Mesenchymal stem cell (in vitro differentiated cells and primary cell): ENCODE data around the gene NFKB2.

ENCODE experiments used
- DNase-seq: peaks from one replicate; pipeline ENCODE4 v3.0.0-alpha.2; 2013
- H2AFZ ChIP-seq: one replicate; pipeline ENCODE4 v1.6.1; 2013; ENCODE audit warnings: low read depth, mild to moderate bottlenecking, control low read depth, inconsistent platforms, low read length, moderate library complexity
- H2AK5ac ChIP-seq: 2 replicates; pipeline ENCODE4 v1.6.1; 2013; ENCODE audit warnings: low read length, moderate library complexity, mild to moderate bottlenecking, inconsistent platforms; ENCODE audit not compliant: severe bottlenecking
- H2BK120ac ChIP-seq: one replicate; pipeline ENCODE4 v1.6.1; 2013; ENCODE audit warnings: low read depth, mild to moderate bottlenecking, inconsistent platforms, low read length, moderate library complexity
- H2BK12ac ChIP-seq, 2 experiments: one replicate each; pipeline ENCODE4 v1.6.1; 2013; ENCODE audit warnings: inconsistent platforms in 2 of 2, low read length in 2 of 2, mild to moderate bottlenecking in 2 of 2, moderate library complexity in 2 of 2, control low read depth in 1 of 2
- H2BK15ac ChIP-seq: one replicate; pipeline ENCODE4 v1.6.1; 2013; ENCODE audit warnings: mild to moderate bottlenecking, low read depth, inconsistent platforms; ENCODE audit not compliant: poor library complexity, severe bottlenecking
- H2BK5ac ChIP-seq: 2 replicates; pipeline ENCODE4 v1.6.1; 2013; ENCODE audit warnings: low read depth, mild to moderate bottlenecking, low read length, control low read depth, inconsistent platforms; ENCODE audit not compliant: poor library complexity, severe bottlenecking
- H3K14ac ChIP-seq, 2 experiments: one replicate each; pipeline ENCODE4 v1.6.1; 2013; ENCODE audit warnings: inconsistent platforms in 2 of 2, low read length in 2 of 2, control low read depth in 1 of 2, mild to moderate bottlenecking in 1 of 2, moderate library complexity in 1 of 2
- H3K18ac ChIP-seq, 2 experiments: one replicate each; pipeline ENCODE4 v1.6.1; 2013; ENCODE audit warnings: inconsistent platforms in 2 of 2, low read length in 2 of 2, control low read depth in 1 of 2, low read depth in 1 of 2, mild to moderate bottlenecking in 1 of 2
- H3K23ac ChIP-seq, 2 experiments: one replicate each; pipeline ENCODE4 v1.6.1; 2013; ENCODE audit warnings: inconsistent platforms in 2 of 2, low read length in 2 of 2, mild to moderate bottlenecking in 2 of 2, moderate library complexity in 2 of 2, control low read depth in 1 of 2
- H3K27ac ChIP-seq: 2 replicates; pipeline ENCODE4 v1.5.1; 2013; ENCODE audit warnings: mild to moderate bottlenecking, moderate library complexity, low read length, control low read depth, inconsistent platforms; ENCODE audit not compliant: poor library complexity, severe bottlenecking
- H3K27me3 ChIP-seq, 2 experiments: 2 replicates each; pipeline versions ENCODE4 v1.6.1 to v1.7.0; 2013; ENCODE audit warnings: low read length in 2 of 2, mild to moderate bottlenecking in 2 of 2, moderate library complexity in 2 of 2, control low read depth in 1 of 2, inconsistent platforms in 1 of 2; ENCODE audit not compliant: control insufficient read depth in 1 of 2, insufficient read depth in 1 of 2
- H3K36me3 ChIP-seq, 2 experiments: 2 replicates each; pipeline versions ENCODE4 v1.6.1 to v1.7.0; 2013; ENCODE audit warnings: low read length in 2 of 2, control low read depth in 1 of 2, inconsistent platforms in 1 of 2, low read depth in 1 of 2, mild to moderate bottlenecking in 1 of 2; ENCODE audit not compliant: insufficient read depth in 2 of 2, control insufficient read depth in 1 of 2
- H3K4ac ChIP-seq, 2 experiments: one replicate each; pipeline ENCODE4 v1.6.1; 2013; ENCODE audit warnings: inconsistent platforms in 2 of 2, low read length in 2 of 2, mild to moderate bottlenecking in 2 of 2, moderate library complexity in 2 of 2, control low read depth in 1 of 2, low read depth in 1 of 2
- H3K4me1 ChIP-seq: 2 replicates; pipeline ENCODE4 v1.6.1; 2013; ENCODE audit warnings: low read depth, low read length, control low read depth; ENCODE audit not compliant: control insufficient read depth, insufficient read depth
- H3K4me2 ChIP-seq: 2 replicates; pipeline ENCODE4 v1.6.1; 2013; ENCODE audit warnings: low read length, mild to moderate bottlenecking, inconsistent platforms; ENCODE audit not compliant: poor library complexity, severe bottlenecking
- H3K4me3 ChIP-seq, 2 experiments: 2 replicates each; pipeline versions ENCODE4 v1.5.1 to v1.7.0; 2013; ENCODE audit warnings: low read length in 2 of 2, mild to moderate bottlenecking in 2 of 2, control low read depth in 1 of 2, low read depth in 1 of 2; ENCODE audit not compliant: insufficient read depth in 1 of 2
- H3K79me1 ChIP-seq: replicated peaks from 2 replicates; pipeline ENCODE4 v1.6.1; 2013; ENCODE audit warnings: mild to moderate bottlenecking, control low read depth, low read length, inconsistent platforms; ENCODE audit not compliant: poor library complexity, severe bottlenecking
- H3K9ac ChIP-seq: 2 replicates; pipeline ENCODE4 v1.7.0; 2013; ENCODE audit warnings: mild to moderate bottlenecking, low read length, moderate library complexity
- H3K9me3 ChIP-seq: 2 replicates; pipeline ENCODE4 v1.7.0; 2013; ENCODE audit warnings: mild to moderate bottlenecking, low read length; ENCODE audit not compliant: control insufficient read depth
- H4K8ac ChIP-seq: one replicate; pipeline ENCODE4 v1.6.1; 2013; ENCODE audit warnings: inconsistent platforms, mild to moderate bottlenecking, low read length, moderate library complexity
- H4K91ac ChIP-seq: one replicate; pipeline ENCODE4 v1.6.1; 2013; ENCODE audit warnings: mild to moderate bottlenecking, low read length, inconsistent platforms
- WGBS: methylation state at CpG from one replicate; pipeline ENCODE4 v1.1.7; 2013; ENCODE audit warnings: mixed read lengths; 5-methylcytosine and 5-hydroxymethylcytosine counted together

The NFKB2 gene

DNA sequence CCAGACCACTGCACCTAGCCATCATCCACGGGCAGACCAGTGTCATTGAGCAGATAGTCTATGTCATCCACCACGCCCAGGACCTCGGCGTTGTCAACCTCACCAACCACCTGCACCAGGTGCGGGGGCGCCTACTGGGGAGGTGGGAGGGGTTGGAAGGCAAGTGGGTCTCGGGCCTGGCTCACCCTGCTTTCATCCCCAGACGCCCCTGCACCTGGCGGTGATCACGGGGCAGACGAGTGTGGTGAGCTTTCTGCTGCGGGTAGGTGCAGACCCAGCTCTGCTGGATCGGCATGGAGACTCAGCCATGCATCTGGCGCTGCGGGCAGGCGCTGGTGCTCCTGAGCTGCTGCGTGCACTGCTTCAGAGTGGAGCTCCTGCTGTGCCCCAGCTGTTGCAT is 4.6 kb downstream of the NFKB2 start:
- Histone ChIP-seq H2BK5ac (no peak overlapping the region), H3K14ac (no peak overlapping the region), H2AK5ac (peak overlapping the region; percentile 54), H3K9ac (peak overlapping the region; percentile 76), H3K4me2 (peak overlapping the region; percentile 73), H2AFZ (no peak overlapping the region), H3K9me3 (no peaks in the 10 kb centered on the region), H4K91ac (peak overlapping the region; percentile 86), H2BK120ac (no peak overlapping the region), H3K79me1 (peaks cover 23% of the 10 kb centered on the region), H3K27ac (no peak overlapping the region), H3K18ac (peak overlapping the region in 1 of 2 experiments; percentile 70), H3K4ac (peak overlapping the region; percentile 22 to 61), H3K4me1 (peaks cover 61% of the 10 kb centered on the region), H2BK15ac (peak overlapping the region; percentile 68), H3K4me3 (no peak overlapping the region), H3K36me3 (peaks cover 31 to 71% of the 10 kb centered on the region in 2 experiments), H4K8ac (peak overlapping the region; percentile 96), H3K27me3 (no peaks in the 10 kb centered on the region), H3K23ac (no peak overlapping the region), H2BK12ac (peak overlapping the region in 1 of 2 experiments; percentile 51)
- 91% methylated on average over 16 of the region's 17 CpGs for WGBS
- no peak for DNase-seq

GRCh38 chr10:102400598-102401341 is 5.3 kb downstream of the NFKB2 start:
- Histone ChIP-seq H2BK15ac (no peak overlapping the region), H2AFZ (no peak overlapping the region), H3K27ac (no peak overlapping the region), H3K4ac (no peak overlapping the region), H4K8ac (no peak overlapping the region), H3K4me3 (no peak overlapping the region), H3K27me3 (peaks cover 5 to 6% of the 10 kb centered on the region in 2 experiments), H2BK12ac (no peak overlapping the region), H3K14ac (no peak overlapping the region), H3K4me1 (peaks cover 61% of the 10 kb centered on the region), H3K79me1 (peaks cover 23% of the 10 kb centered on the region), H3K18ac (no peak overlapping the region), H4K91ac (no peak overlapping the region), H3K23ac (no peak overlapping the region), H3K9ac (no peak overlapping the region), H3K36me3 (peaks cover 31 to 71% of the 10 kb centered on the region in 2 experiments), H2BK120ac (no peak overlapping the region), H2AK5ac (peak overlapping the region; percentile 66), H3K9me3 (no peaks in the 10 kb centered on the region), H3K4me2 (no peak overlapping the region), H2BK5ac (no peak overlapping the region)
- DNase-seq: no peak
- WGBS: 99% methylated on average over 22 of the region's 22 CpGs

- DNase-seq: no peak
- no peak overlapping the region for H2AFZ ChIP-seq
- H3K18ac ChIP-seq: no peak overlapping the region
- no peaks in the 10 kb centered on the region for H3K9me3 ChIP-seq
- H2BK12ac ChIP-seq: peak overlapping the region in 1 of 2 experiments; percentile 60
- no peak overlapping the region for H3K4ac ChIP-seq
- H2AK5ac ChIP-seq: peak overlapping the region; percentile 67
- no peak overlapping the region for H2BK15ac ChIP-seq
- no peak overlapping the region for H2BK120ac ChIP-seq
- peaks cover 19% of the 10 kb centered on the region for H3K79me1 ChIP-seq
- no peak overlapping the region for H3K23ac ChIP-seq
- no peak overlapping the region for H3K14ac ChIP-seq
- peaks cover 11% of the 10 kb centered on the region in 2 experiments for H3K27me3 ChIP-seq
- H3K27ac ChIP-seq: peak overlapping the region; percentile 50
- no peak overlapping the region for H3K4me3 ChIP-seq
- no peak overlapping the region for H4K91ac ChIP-seq
- H2BK5ac ChIP-seq: no peak overlapping the region
- H3K4me2 ChIP-seq: no peak overlapping the region
- no peak overlapping the region for H3K9ac ChIP-seq
- no peak overlapping the region for H4K8ac ChIP-seq
- peaks cover 56% of the 10 kb centered on the region for H3K4me1 ChIP-seq
- H3K36me3 ChIP-seq: peaks cover 31 to 71% of the 10 kb centered on the region in 2 experiments
- 89% methylated on average over 8 of the region's 8 CpGs for WGBS
Measured at GRCh38 chr10:102401342-102401654, 5.8 kb downstream of the NFKB2 start.

- H3K27me3 ChIP-seq: peaks cover 14% of the 10 kb centered on the region in 2 experiments
- H3K4ac ChIP-seq: no peak overlapping the region
Measured at GRCh38 chr10:102401735-102402511, 6.4 kb downstream of the NFKB2 start.

More at GRCh38 chr10:102401735-102402511, 6.4 kb downstream of the NFKB2 start:
- Histone ChIP-seq H4K8ac (no peak overlapping the region), H3K4me2 (peak overlapping the region; percentile 57), H3K79me1 (peaks cover 12% of the 10 kb centered on the region), H3K4me1 (peaks cover 50% of the 10 kb centered on the region), H2BK120ac (no peak overlapping the region), H2BK15ac (no peak overlapping the region), H2BK12ac (no peak overlapping the region), H4K91ac (no peak overlapping the region), H2AK5ac (peak overlapping the region; percentile 67), H3K23ac (no peak overlapping the region), H3K9me3 (no peaks in the 10 kb centered on the region), H3K9ac (no peak overlapping the region), H3K14ac (no peak overlapping the region), H3K18ac (no peak overlapping the region), H3K27ac (peak overlapping the region; percentile 50), H2AFZ (no peak overlapping the region), H2BK5ac (no peak overlapping the region), H3K36me3 (peaks cover 31 to 66% of the 10 kb centered on the region in 2 experiments), H3K4me3 (no peak overlapping the region)
- 67% methylated on average over 18 of the region's 18 CpGs for WGBS
- DNase-seq: peak; percentile 50
